Left renal cortex interstitium (tissue), 4 donors: Measurements from ENCODE around the gene GNGT1. TPM values are rescaled to one million over a fixed set of nuclear protein-coding genes. Genes with fewer than 3 reads are reported as not detected.
"Not testable (repeated sequence)": the region's sequence is repeated elsewhere in the genome, so short reads cannot be mapped to it uniquely, and the experiment has no call there.

Experiments used
- DNase-seq, 4 donors: peaks; one replicate each; pipeline ENCODE4 v3.0.0-alpha.2; 2013; ENCODE audit warnings: low read depth in 4 of 4, low spot score in 2 of 4, missing footprints in 1 of 4
- polyA plus RNA-seq, 4 donors: library from polyadenylated mRNA; unstranded; fragments of 120-200 nt; gene quantifications; one replicate each; pipeline ENCODE4 v1.2.1, GENCODE V29; 2013; ENCODE audit not compliant: insufficient read length in 4 of 4

The GNGT1 gene
- polyA plus RNA-seq, 4 donors: 0.11 to 0.27 (median 0.20) TPM

GRCh38 chr7:93902777-93903423, 3.5 kb upstream of the GNGT1 start:
- no peak for DNase-seq

- DNase-seq: no peak
Observed at GRCh38 chr7:93910076-93910994, 4.0 kb downstream of the GNGT1 start.

- DNase-seq: not testable (repeated sequence)
Observed at GRCh38 chr7:93911242-93911641, 4.9 kb downstream of the GNGT1 start.

- DNase-seq: not testable (repeated sequence)
Observed at GRCh38 chr7:93911661-93912060, 5.3 kb downstream of the GNGT1 start.

- no peak for DNase-seq
Observed at GRCh38 chr7:93913197-93913596, 6.8 kb downstream of the GNGT1 start.

- DNase-seq: no peak
Observed at GRCh38 chr7:93914581-93915066, 8.3 kb downstream of the GNGT1 start.

- not testable (repeated sequence) for DNase-seq
Observed at GRCh38 chr7:93915206-93915842, 9.0 kb downstream of the GNGT1 start.

- DNase-seq: not testable (repeated sequence)
Observed at GRCh38 chr7:93915888-93916287, 9.5 kb downstream of the GNGT1 start.

- not testable (repeated sequence) for DNase-seq
Observed at GRCh38 chr7:93916315-93916714, 9.9 kb downstream of the GNGT1 start.

GRCh38 chr7:93920496-93921182, 14.3 kb downstream of the GNGT1 start:
- DNase-seq: peak in 1 of 4 donors; percentile 27

GRCh38 chr7:93921186-93921585, 14.8 kb downstream of the GNGT1 start:
- DNase-seq: no peak

- peak; percentile 46 to 75 (median 63) for DNase-seq
Observed at GRCh38 chr7:93921607-93922566, 15.5 kb downstream of the GNGT1 start, which contains the start of gene GNG11. Gene GNG11 (plus strand): TSS chr7:93921735. CDS start chr7:93922138, 403 bp downstream.

- no peak for DNase-seq
Observed at GRCh38 chr7:93923296-93923695, 16.9 kb downstream of the GNGT1 start.

GRCh38 chr7:93923942-93924341, 17.6 kb downstream of the GNGT1 start:
- DNase-seq: no peak

- no peak for DNase-seq
Observed at GRCh38 chr7:93926800-93927199, 20.4 kb downstream of the GNGT1 start.

GRCh38 chr7:93927585-93927984, 21.2 kb downstream of the GNGT1 start:
- no peak for DNase-seq

GRCh38 chr7:93931655-93932054, 25.3 kb downstream of the GNGT1 start:
- DNase-seq: no peak

GRCh38 chr7:93933156-93933555, 26.8 kb downstream of the GNGT1 start:
- no peak for DNase-seq

GRCh38 chr7:93935102-93935501, 28.7 kb downstream of the GNGT1 start:
- DNase-seq: no peak
